ENCODE data around the gene GALNT1.

GALNT1 gene

GRCh38 chr18:35635170-35635569, 53.6 kb downstream of the GALNT1 start:
- TF ChIP-seq CTCF (conservative IDR thresholded peaks at IDR 0.05; ENCODE audit: low read depth, low read length): no peak
- no peak overlapping the region for H3K4me2 ChIP-seq
- no peaks in the 10 kb centered on the region for H3K79me2 ChIP-seq (ENCODE audit: insufficient read depth, low read depth)
- no peaks in the 10 kb centered on the region for H3K36me3 ChIP-seq (ENCODE audit: insufficient read depth)
- no peaks in the 10 kb centered on the region for H4K20me1 ChIP-seq (ENCODE audit: insufficient read depth)
- H3K4me3 ChIP-seq (IDR thresholded peaks at IDR 0.05; ENCODE audit: insufficient read depth, low read depth, low read length): no peak overlapping the region
- H3K4me1 ChIP-seq (ENCODE audit: low read depth, poor library complexity, severe bottlenecking): no peaks in the 10 kb centered on the region
- no peak overlapping the region for H3K27ac ChIP-seq
- H2AFZ ChIP-seq (ENCODE audit: low read depth): no peak overlapping the region
- H3K27me3 ChIP-seq (ENCODE audit: insufficient read depth, low read depth): no peaks in the 10 kb centered on the region
- no peak overlapping the region for H3K9ac ChIP-seq

GRCh38 chr18:35637227-35637626, 55.7 kb downstream of the GALNT1 start:
- H3K79me2 ChIP-seq (ENCODE audit: insufficient read depth, low read depth): no peaks in the 10 kb centered on the region
- no peaks in the 10 kb centered on the region for H3K27me3 ChIP-seq (ENCODE audit: insufficient read depth, low read depth)
- H2AFZ ChIP-seq (ENCODE audit: low read depth): no peak overlapping the region
- no peak overlapping the region for H3K4me2 ChIP-seq
- no peak overlapping the region for H3K4me3 ChIP-seq (IDR thresholded peaks at IDR 0.05; ENCODE audit: insufficient read depth, low read depth, low read length)
- no peaks in the 10 kb centered on the region for H3K4me1 ChIP-seq (ENCODE audit: low read depth, poor library complexity, severe bottlenecking)
- H4K20me1 ChIP-seq (ENCODE audit: insufficient read depth): no peaks in the 10 kb centered on the region
- no peak overlapping the region for H3K27ac ChIP-seq
- TF ChIP-seq CTCF (conservative IDR thresholded peaks at IDR 0.05; ENCODE audit: low read depth, low read length): no peak
- no peak overlapping the region for H3K9ac ChIP-seq
- H3K36me3 ChIP-seq (ENCODE audit: insufficient read depth): no peaks in the 10 kb centered on the region

- H3K4me3 ChIP-seq (IDR thresholded peaks at IDR 0.05; ENCODE audit: insufficient read depth, low read depth, low read length): no peak overlapping the region
- H4K20me1 ChIP-seq (ENCODE audit: insufficient read depth): no peaks in the 10 kb centered on the region
- no peak overlapping the region for H3K4me2 ChIP-seq
- no peak overlapping the region for H3K9ac ChIP-seq
- H3K4me1 ChIP-seq (ENCODE audit: low read depth, poor library complexity, severe bottlenecking): no peaks in the 10 kb centered on the region
- H3K79me2 ChIP-seq (ENCODE audit: insufficient read depth, low read depth): no peaks in the 10 kb centered on the region
- H3K27ac ChIP-seq: no peak overlapping the region
- H3K36me3 ChIP-seq (ENCODE audit: insufficient read depth): no peaks in the 10 kb centered on the region
- no peak for TF ChIP-seq CTCF (conservative IDR thresholded peaks at IDR 0.05; ENCODE audit: low read depth, low read length)
- no peaks in the 10 kb centered on the region for H3K27me3 ChIP-seq (ENCODE audit: insufficient read depth, low read depth)
- H2AFZ ChIP-seq (ENCODE audit: low read depth): no peak overlapping the region
Observed at GRCh38 chr18:35639296-35639695, 57.8 kb downstream of the GALNT1 start.

- no peak overlapping the region for H2AFZ ChIP-seq (ENCODE audit: low read depth)
- no peak overlapping the region for H3K27ac ChIP-seq
- no peaks in the 10 kb centered on the region for H3K27me3 ChIP-seq (ENCODE audit: insufficient read depth, low read depth)
- H3K4me2 ChIP-seq: no peak overlapping the region
- H3K79me2 ChIP-seq (ENCODE audit: insufficient read depth, low read depth): no peaks in the 10 kb centered on the region
- H4K20me1 ChIP-seq (ENCODE audit: insufficient read depth): no peaks in the 10 kb centered on the region
- H3K9ac ChIP-seq: no peak overlapping the region
- TF ChIP-seq CTCF (conservative IDR thresholded peaks at IDR 0.05; ENCODE audit: low read depth, low read length): no peak
- no peaks in the 10 kb centered on the region for H3K4me1 ChIP-seq (ENCODE audit: low read depth, poor library complexity, severe bottlenecking)
- H3K36me3 ChIP-seq (ENCODE audit: insufficient read depth): no peaks in the 10 kb centered on the region
- H3K4me3 ChIP-seq (IDR thresholded peaks at IDR 0.05; ENCODE audit: insufficient read depth, low read depth, low read length): no peak overlapping the region
Observed at GRCh38 chr18:35641467-35641866, 59.9 kb downstream of the GALNT1 start.

- H3K36me3 ChIP-seq (ENCODE audit: insufficient read depth): no peaks in the 10 kb centered on the region
- H3K4me2 ChIP-seq: no peak overlapping the region
- no peak overlapping the region for H3K9ac ChIP-seq
- TF ChIP-seq CTCF (conservative IDR thresholded peaks at IDR 0.05; ENCODE audit: low read depth, low read length): no peak
- no peaks in the 10 kb centered on the region for H4K20me1 ChIP-seq (ENCODE audit: insufficient read depth)
- H3K4me3 ChIP-seq (IDR thresholded peaks at IDR 0.05; ENCODE audit: insufficient read depth, low read depth, low read length): no peak overlapping the region
- no peaks in the 10 kb centered on the region for H3K27me3 ChIP-seq (ENCODE audit: insufficient read depth, low read depth)
- no peaks in the 10 kb centered on the region for H3K4me1 ChIP-seq (ENCODE audit: low read depth, poor library complexity, severe bottlenecking)
- H3K27ac ChIP-seq: no peak overlapping the region
- no peaks in the 10 kb centered on the region for H3K79me2 ChIP-seq (ENCODE audit: insufficient read depth, low read depth)
- no peak overlapping the region for H2AFZ ChIP-seq (ENCODE audit: low read depth)
Observed at GRCh38 chr18:35641916-35642315, 60.4 kb downstream of the GALNT1 start.

All from KMS-11 (cell line).